HepG2 (cell line): ENCODE results near the gene AEN. TPM values are rescaled to one million over a fixed set of nuclear protein-coding genes. Genes with fewer than 3 reads are reported as not detected.

Experiments
- GLI4 ChIP-seq: sonication (generic); formaldehyde crosslinking; IDR thresholded peaks from 2 replicates; pipeline ENCODE4 v1.5.1; 2020; ENCODE audit warnings: missing genetic modification reagents, mild to moderate bottlenecking, moderate library complexity, borderline replicate concordance
- HNRNPL ChIP-seq: fragments of 200-400 bp; formaldehyde crosslinking; IDR thresholded peaks from 2 replicates; pipeline ENCODE4 v1.6.1; 2017; ENCODE audit warnings: mild to moderate bottlenecking, low read depth, low read length
- NFIB ChIP-seq: sonication (generic); formaldehyde crosslinking; IDR thresholded peaks from 2 replicates; pipeline ENCODE4 v1.9.0; 2021; ENCODE audit warnings: missing genetic modification reagents, mild to moderate bottlenecking, borderline replicate concordance
- THRA ChIP-seq: sonication (generic); formaldehyde crosslinking; IDR thresholded peaks from 2 replicates; pipeline ENCODE4 v1.4.0; 2020; ENCODE audit warnings: missing genetic modification reagents, borderline replicate concordance
- ZBTB20 ChIP-seq: sonication (generic); formaldehyde crosslinking; IDR thresholded peaks from 2 replicates; pipeline ENCODE4 v1.8.1; 2023; ENCODE audit warnings: missing genetic modification reagents, low read depth, mild to moderate bottlenecking, borderline replicate concordance
- ZBTB37 ChIP-seq: sonication (generic); formaldehyde crosslinking; IDR thresholded peaks from 2 replicates; pipeline ENCODE4 v1.4.0; 2020; ENCODE audit warnings: mild to moderate bottlenecking, missing genetic modification reagents
- ZFP90 ChIP-seq: sonication (generic); formaldehyde crosslinking; IDR thresholded peaks from 2 replicates; pipeline ENCODE4 v1.8.0; 2022; ENCODE audit warnings: missing genetic modification reagents, mild to moderate bottlenecking, inconsistent platforms, borderline replicate concordance
- ZFYVE20 ChIP-seq: sonication (generic); formaldehyde crosslinking; IDR thresholded peaks from 2 replicates; pipeline ENCODE4 v1.8.0; 2023; ENCODE audit warnings: low read depth, mild to moderate bottlenecking, moderate library complexity, missing genetic modification reagents, borderline replicate concordance
- ZNF280D ChIP-seq: sonication (generic); formaldehyde crosslinking; IDR thresholded peaks from 2 replicates; pipeline ENCODE4 v1.5.1; 2020; ENCODE audit warnings: mild to moderate bottlenecking, missing genetic modification reagents
- ZNF569 ChIP-seq: sonication (generic); formaldehyde crosslinking; IDR thresholded peaks from 2 replicates; pipeline ENCODE4 v1.5.0; 2020; ENCODE audit warnings: mild to moderate bottlenecking, missing genetic modification reagents, moderate library complexity, borderline replicate concordance
- polyA plus RNA-seq, 8 experiments: library from polyadenylated mRNA; depleted of rRNA in 3 of 8; stranded (reverse) in 7 of 8; unstranded in 1 of 8; fragments of >200 nt; fragmentation: Illumina TruSeq in 4 of 8; extraction: Trizol in 4 of 8; gene quantifications; 2 replicates each; pipeline versions ENCODE4 v1.2.1 to v1.2.3, GENCODE V29; 2011 to 2016; ENCODE audit warnings: low read depth in 4 of 8, missing spikeins in 1 of 8, mixed read lengths in 1 of 8; ENCODE audit not compliant: insufficient read depth in 1 of 8
- total RNA-seq, 5 experiments: library from RNA; depleted of rRNA; stranded (reverse); fragments of >200 nt; fragmentation: Illumina TruSeq; extraction: Trizol; gene quantifications; 2 replicates each; pipeline ENCODE4 v1.2.3, GENCODE V29; 2016; ENCODE audit warnings: low read depth in 1 of 5
- TF ChIP-seq, protein P1 (sequence below): sonication (generic); formaldehyde crosslinking; IDR thresholded peaks from 2 replicates; pipeline ENCODE4 v1.5.0; 2020; ENCODE audit warnings: missing genetic modification reagents
- TF ChIP-seq, protein P2 (sequence below): sonication (generic); formaldehyde crosslinking; IDR thresholded peaks from 2 replicates; pipeline ENCODE4 v1.9.0; 2022; ENCODE audit warnings: missing genetic modification reagents, mild to moderate bottlenecking, borderline replicate concordance
- TF ChIP-seq, protein P3 (sequence below): sonication (generic); formaldehyde crosslinking; IDR thresholded peaks from 2 replicates; pipeline ENCODE4 v1.8.1; 2023; ENCODE audit warnings: mild to moderate bottlenecking, missing genetic modification reagents

AEN gene
- total and polyA plus RNA-seq, 2 of the 13 experiments (the other 11 are each of a cell fraction or from before 2014, with no cell fraction given) = 51.3 to 118 TPM

- TF ChIP-seq ZFP90 (peak; percentile 24; the same call in 1 of the 2 replicates), HNRNPL (no peak), ZNF569 (CRISPR knock-in tag) (no peak), ZBTB20 (CRISPR knock-in tag) (peak; percentile 63; the same call in 1 of the 2 replicates), GLI4 (CRISPR knock-in tag) (no peak), THRA (CRISPR knock-in tag) (peak; percentile 30; the same call in 1 of the 2 replicates), ZBTB37 (CRISPR knock-in tag) (no peak), NFIB (no peak), ZFYVE20 (CRISPR knock-in tag) (0 out of 2 replicates have a peak, but pooled peaks have one; percentile 47), ZNF280D (CRISPR knock-in tag) (peak; percentile 75)
- TF ChIP-seq, protein P1, sequence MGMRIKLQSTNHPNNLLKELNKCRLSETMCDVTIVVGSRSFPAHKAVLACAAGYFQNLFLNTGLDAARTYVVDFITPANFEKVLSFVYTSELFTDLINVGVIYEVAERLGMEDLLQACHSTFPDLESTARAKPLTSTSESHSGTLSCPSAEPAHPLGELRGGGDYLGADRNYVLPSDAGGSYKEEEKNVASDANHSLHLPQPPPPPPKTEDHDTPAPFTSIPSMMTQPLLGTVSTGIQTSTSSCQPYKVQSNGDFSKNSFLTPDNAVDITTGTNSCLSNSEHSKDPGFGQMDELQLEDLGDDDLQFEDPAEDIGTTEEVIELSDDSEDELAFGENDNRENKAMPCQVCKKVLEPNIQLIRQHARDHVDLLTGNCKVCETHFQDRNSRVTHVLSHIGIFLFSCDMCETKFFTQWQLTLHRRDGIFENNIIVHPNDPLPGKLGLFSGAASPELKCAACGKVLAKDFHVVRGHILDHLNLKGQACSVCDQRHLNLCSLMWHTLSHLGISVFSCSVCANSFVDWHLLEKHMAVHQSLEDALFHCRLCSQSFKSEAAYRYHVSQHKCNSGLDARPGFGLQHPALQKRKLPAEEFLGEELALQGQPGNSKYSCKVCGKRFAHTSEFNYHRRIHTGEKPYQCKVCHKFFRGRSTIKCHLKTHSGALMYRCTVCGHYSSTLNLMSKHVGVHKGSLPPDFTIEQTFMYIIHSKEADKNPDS (CRISPR knock-in tag) = no peak; the same call in 1 of the 2 replicates
- TF ChIP-seq, protein P2, sequence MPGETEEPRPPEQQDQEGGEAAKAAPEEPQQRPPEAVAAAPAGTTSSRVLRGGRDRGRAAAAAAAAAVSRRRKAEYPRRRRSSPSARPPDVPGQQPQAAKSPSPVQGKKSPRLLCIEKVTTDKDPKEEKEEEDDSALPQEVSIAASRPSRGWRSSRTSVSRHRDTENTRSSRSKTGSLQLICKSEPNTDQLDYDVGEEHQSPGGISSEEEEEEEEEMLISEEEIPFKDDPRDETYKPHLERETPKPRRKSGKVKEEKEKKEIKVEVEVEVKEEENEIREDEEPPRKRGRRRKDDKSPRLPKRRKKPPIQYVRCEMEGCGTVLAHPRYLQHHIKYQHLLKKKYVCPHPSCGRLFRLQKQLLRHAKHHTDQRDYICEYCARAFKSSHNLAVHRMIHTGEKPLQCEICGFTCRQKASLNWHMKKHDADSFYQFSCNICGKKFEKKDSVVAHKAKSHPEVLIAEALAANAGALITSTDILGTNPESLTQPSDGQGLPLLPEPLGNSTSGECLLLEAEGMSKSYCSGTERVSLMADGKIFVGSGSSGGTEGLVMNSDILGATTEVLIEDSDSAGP (CRISPR knock-in tag) = peak; percentile 87
- TF ChIP-seq, protein P3, sequence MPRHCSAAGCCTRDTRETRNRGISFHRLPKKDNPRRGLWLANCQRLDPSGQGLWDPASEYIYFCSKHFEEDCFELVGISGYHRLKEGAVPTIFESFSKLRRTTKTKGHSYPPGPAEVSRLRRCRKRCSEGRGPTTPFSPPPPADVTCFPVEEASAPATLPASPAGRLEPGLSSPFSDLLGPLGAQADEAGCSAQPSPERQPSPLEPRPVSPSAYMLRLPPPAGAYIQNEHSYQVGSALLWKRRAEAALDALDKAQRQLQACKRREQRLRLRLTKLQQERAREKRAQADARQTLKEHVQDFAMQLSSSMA (CRISPR knock-in tag) = no peak
Observed at GRCh38 chr15:88638626-88639372, 17.7 kb downstream of the AEN start, which contains the start of gene ISG20 (continued).
